ENCODE measurements around the gene GP1BA.

GRCh38 chr17:4947411-4948165 lies 15.5 kb downstream of the GP1BA start:
- TF ChIP-seq CTCF (IDR thresholded peaks at IDR 0.05): no peak
- TF ChIP-seq EZH2 (IDR thresholded peaks at IDR 0.05; ENCODE audit: borderline replicate concordance, insufficient read depth, low read depth, low read length, poor library complexity, severe bottlenecking): no peak

All from B cell (primary cell).